K562 (cell line): ENCODE results near the gene PHTF2. TPM values are rescaled to one million over a fixed set of nuclear protein-coding genes. Genes with fewer than 3 reads are reported as not detected.

Experiments
- BMI1 ChIP-seq: fragments of 150-350 bp; IDR thresholded peaks from 2 replicates; pipeline ENCODE4 v1.6.1; 2014; ENCODE audit warnings: low read length
- CBFA2T3 ChIP-seq: fragments of 450-650 bp; IDR thresholded peaks from 2 replicates; pipeline ENCODE4 v1.6.1; 2017
- CEBPB ChIP-seq: fragments of 450-650 bp; IDR thresholded peaks from 2 replicates; pipeline ENCODE4 v1.6.1; 2016; ENCODE audit warnings: missing genetic modification characterization, missing compliant biosample characterization
- DPF2 ChIP-seq: fragments of 450-650 bp; IDR thresholded peaks from 2 replicates; pipeline ENCODE4 v1.6.1; 2016
- FOSL1 ChIP-seq: fragments of 200-800 bp; sonication (Bioruptor generic); conservative IDR thresholded peaks from 2 replicates; pipeline ENCODE4 v1.6.1; 2016; ENCODE audit warnings: missing genetic modification characterization, missing compliant biosample characterization
- HMG20A ChIP-seq: fragments of 450-650 bp; formaldehyde crosslinking; conservative IDR thresholded peaks from 2 replicates; pipeline ENCODE4 v1.4.0; 2020; ENCODE audit warnings: mild to moderate bottlenecking, mixed read lengths
- JUN ChIP-seq, 2 experiments: sonication (generic) in 1 of 2; formaldehyde crosslinking in 1 of 2; IDR thresholded peaks; 2 replicates each; pipeline versions ENCODE4 v1.6.1 to v1.8.0; 2012 to 2022; ENCODE audit warnings: borderline replicate concordance in 2 of 2, mild to moderate bottlenecking in 2 of 2, improper control_type of control experiment in 1 of 2, low read depth in 1 of 2, low read length in 1 of 2, missing genetic modification reagents in 1 of 2
- KDM1A ChIP-seq, 2 experiments: fragments of 450-650 bp; IDR thresholded peaks; 2 replicates each; pipeline ENCODE4 v1.6.1; 2016; ENCODE audit warnings: mild to moderate bottlenecking in 2 of 2
- MBD2 ChIP-seq: sonication (generic); IDR thresholded peaks from 2 replicates; pipeline ENCODE4 v1.6.1; 2016; ENCODE audit warnings: low read depth, borderline replicate concordance
- NBN ChIP-seq: fragments of 450-650 bp; IDR thresholded peaks from 2 replicates; pipeline ENCODE4 v1.6.1; 2016; ENCODE audit warnings: low read depth, mild to moderate bottlenecking
- NFE2L1 ChIP-seq: fragments of 450-650 bp; IDR thresholded peaks from 2 replicates; pipeline ENCODE4 v1.6.1; 2016; ENCODE audit warnings: missing genetic modification characterization, low read depth, mild to moderate bottlenecking, missing compliant biosample characterization, moderate library complexity, borderline replicate concordance
- PML ChIP-seq: IDR thresholded peaks from 2 replicates; pipeline ENCODE4 v1.6.1; 2012; ENCODE audit warnings: low read length, inconsistent platforms
- RBFOX2 ChIP-seq: fragments of 200-400 bp; formaldehyde crosslinking; IDR thresholded peaks from 2 replicates; pipeline ENCODE4 v1.6.1; 2017; ENCODE audit warnings: low read depth, mild to moderate bottlenecking, low read length, moderate library complexity
- SMAD1 ChIP-seq: fragments of 150-350 bp; IDR thresholded peaks from 2 replicates; pipeline ENCODE4 v1.6.1; 2014; ENCODE audit warnings: low read length, low read depth; ENCODE audit not compliant: partially characterized antibody
- SMARCA4 ChIP-seq: fragments of 450-650 bp; IDR thresholded peaks from 2 replicates; pipeline ENCODE4 v1.6.1; 2016
- SMARCE1 ChIP-seq: fragments of 450-650 bp; IDR thresholded peaks from 2 replicates; pipeline ENCODE4 v1.7.1; 2016; ENCODE audit warnings: mild to moderate bottlenecking
- SPI1 ChIP-seq: IDR thresholded peaks from 2 replicates; pipeline ENCODE4 v1.6.1; 2011; ENCODE audit warnings: low read depth, low read length, control low read depth, borderline replicate concordance
- TEAD4 ChIP-seq, 2 experiments: sonication (generic) in 1 of 2; formaldehyde crosslinking in 1 of 2; IDR thresholded peaks; 2 replicates each; pipeline versions ENCODE4 v1.6.1 to v1.8.0; 2012 to 2022; ENCODE audit warnings: borderline replicate concordance in 1 of 2, inconsistent platforms in 1 of 2, low read length in 1 of 2, mild to moderate bottlenecking in 1 of 2, missing genetic modification reagents in 1 of 2
- TRIM24 ChIP-seq, 2 experiments: fragments of 450-650 bp; IDR thresholded peaks; 2 replicates each; pipeline ENCODE4 v1.6.1; 2016
- ZNF12 ChIP-seq: sonication (generic); formaldehyde crosslinking; IDR thresholded peaks from 2 replicates; pipeline ENCODE4 v1.4.0; 2020; ENCODE audit warnings: mild to moderate bottlenecking, missing genetic modification reagents
- ZNF24 ChIP-seq: fragments of 450-650 bp; IDR thresholded peaks from 2 replicates; pipeline ENCODE4 v1.6.1; 2016
- ZNF384 ChIP-seq: IDR thresholded peaks from 2 replicates; pipeline ENCODE4 v1.6.1; 2012; ENCODE audit warnings: low read depth, low read length, improper control_type of control experiment
- polyA plus RNA-seq, 8 experiments: library from polyadenylated mRNA; depleted of rRNA in 4 of 8; stranded (reverse) in 5 of 8; unstranded in 3 of 8; fragments of >200 nt; fragmentation: Nextera tagmentation in 2 of 8; fragmentation: Illumina TruSeq in 1 of 8; extraction: Ambion mirVana in 2 of 8; extraction: Trizol in 1 of 8; gene quantifications; 2 replicates each; pipeline versions ENCODE4 v1.2.1 to v1.2.3, GENCODE V29; 2011 to 2014; ENCODE audit warnings: inconsistent platforms in 1 of 8, missing spikeins in 1 of 8
- total RNA-seq, 7 experiments: library from RNA; depleted of rRNA in 6 of 7; stranded (reverse); fragments of >200 nt in 6 of 7; fragmentation: Illumina TruSeq in 2 of 7; extraction: Trizol in 2 of 7; gene quantifications; 2 replicates each; pipeline versions ENCODE4 v1.2.1 to v1.2.3, GENCODE V29; 2011 to 2021; ENCODE audit warnings: low replicate concordance in 1 of 7
- TF ChIP-seq, protein P1 (sequence below): sonication (generic); IDR thresholded peaks from 2 replicates; pipeline ENCODE4 v1.6.1; 2016
- TF ChIP-seq, protein P2 (sequence below): sonication (generic); formaldehyde crosslinking; IDR thresholded peaks from 2 replicates; pipeline ENCODE4 v1.8.1; 2023; ENCODE audit warnings: mild to moderate bottlenecking, missing genetic modification reagents, moderate library complexity
- TF ChIP-seq, protein P3 (sequence below): sonication (generic); formaldehyde crosslinking; IDR thresholded peaks from 2 replicates; pipeline ENCODE4 v1.5.0; 2020; ENCODE audit warnings: missing genetic modification reagents
- TF ChIP-seq, protein P4 (sequence below): sonication (generic); formaldehyde crosslinking; IDR thresholded peaks from 2 replicates; pipeline ENCODE4 v1.8.0; 2022; ENCODE audit warnings: mild to moderate bottlenecking, missing genetic modification reagents
- TF ChIP-seq, protein P5 (sequence below), 2 experiments: fragments of 450-650 bp in 1 of 2; sonication (generic) in 1 of 2; formaldehyde crosslinking in 1 of 2; IDR thresholded peaks in 1 of 2; conservative IDR thresholded peaks in 1 of 2; 2 replicates each; pipeline versions ENCODE4 v1.6.1 to v1.8.1; 2016 to 2023; ENCODE audit warnings: mild to moderate bottlenecking in 2 of 2, moderate library complexity in 2 of 2, inconsistent platforms in 1 of 2, missing genetic modification reagents in 1 of 2

The PHTF2 gene
- total and polyA plus RNA-seq, 9 of the 15 experiments (the other 6 are each of a cell fraction or from before 2014, with no cell fraction given): 17.9 to 43.6 (median 25.4) TPM

DNA sequence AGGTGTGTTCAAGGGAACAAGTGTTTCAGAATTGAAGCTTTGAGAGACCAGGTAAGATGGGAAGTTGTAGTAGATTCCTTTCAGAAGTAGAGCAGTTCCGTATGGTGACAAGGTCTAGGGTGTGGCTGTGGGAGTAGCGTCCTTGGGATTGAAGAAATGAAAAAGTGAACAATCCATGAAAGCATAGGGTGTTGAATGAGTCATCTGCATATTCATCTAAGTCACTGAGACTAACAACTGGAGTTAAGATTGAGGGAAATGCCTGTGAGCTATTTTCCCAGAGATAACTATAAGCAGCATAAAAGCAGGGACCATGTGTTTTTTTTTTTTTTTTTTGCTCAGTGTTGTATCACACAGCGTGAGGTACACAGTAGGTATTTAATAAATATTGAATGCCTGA is 134.8 kb downstream of the PHTF2 start (continued):
- TF ChIP-seq, protein P1, sequence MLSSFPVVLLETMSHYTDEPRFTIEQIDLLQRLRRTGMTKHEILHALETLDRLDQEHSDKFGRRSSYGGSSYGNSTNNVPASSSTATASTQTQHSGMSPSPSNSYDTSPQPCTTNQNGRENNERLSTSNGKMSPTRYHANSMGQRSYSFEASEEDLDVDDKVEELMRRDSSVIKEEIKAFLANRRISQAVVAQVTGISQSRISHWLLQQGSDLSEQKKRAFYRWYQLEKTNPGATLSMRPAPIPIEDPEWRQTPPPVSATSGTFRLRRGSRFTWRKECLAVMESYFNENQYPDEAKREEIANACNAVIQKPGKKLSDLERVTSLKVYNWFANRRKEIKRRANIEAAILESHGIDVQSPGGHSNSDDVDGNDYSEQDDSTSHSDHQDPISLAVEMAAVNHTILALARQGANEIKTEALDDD: peak; percentile 90
- TF ChIP-seq ZNF24 (peak; percentile 66; the same call in 1 of the 2 replicates), FOSL1 (tag) (peak; percentile 89), MBD2 (no peak), SMARCA4 (peak; percentile 42; the same call in 1 of the 2 replicates), HMG20A (no peak), CEBPB (tag) (no peak), TEAD4 (IDR thresholded peaks at IDR 0.05; ENCODE audit: low read length) (peak; percentile 23; the same call in 1 of the 2 replicates), TEAD4 (CRISPR knock-in tag; IDR thresholded peaks at IDR 0.05; ENCODE audit: borderline replicate concordance) (no peak), RBFOX2 (no peak), NBN (no peak), TRIM24 (IDR thresholded peaks at IDR 0.05) (0 out of 4 replicates have a peak, but pooled peaks of 1 of the 2 experiments have one; percentile 16), ZNF384 (peak; percentile 65), JUN (IDR thresholded peaks at IDR 0.05; ENCODE audit: borderline replicate concordance, low read depth, low read length) (peak; percentile 84; the same call in 1 of the 2 replicates), JUN (CRISPR knock-in tag; IDR thresholded peaks at IDR 0.05; ENCODE audit: borderline replicate concordance) (no peak), SPI1 (no peak), CBFA2T3 (peak; percentile 64), NFE2L1 (no peak), PML (no peak), DPF2 (peak; percentile 72), BMI1 (no peak), ZNF12 (CRISPR knock-in tag) (no peak), SMARCE1 (peak; percentile 66), SMAD1 (no peak), KDM1A (IDR thresholded peaks at IDR 0.05) (peak in 1 of 2 experiments; percentile 21; a peak in 1 of 4 replicates)
- TF ChIP-seq, protein P2, sequence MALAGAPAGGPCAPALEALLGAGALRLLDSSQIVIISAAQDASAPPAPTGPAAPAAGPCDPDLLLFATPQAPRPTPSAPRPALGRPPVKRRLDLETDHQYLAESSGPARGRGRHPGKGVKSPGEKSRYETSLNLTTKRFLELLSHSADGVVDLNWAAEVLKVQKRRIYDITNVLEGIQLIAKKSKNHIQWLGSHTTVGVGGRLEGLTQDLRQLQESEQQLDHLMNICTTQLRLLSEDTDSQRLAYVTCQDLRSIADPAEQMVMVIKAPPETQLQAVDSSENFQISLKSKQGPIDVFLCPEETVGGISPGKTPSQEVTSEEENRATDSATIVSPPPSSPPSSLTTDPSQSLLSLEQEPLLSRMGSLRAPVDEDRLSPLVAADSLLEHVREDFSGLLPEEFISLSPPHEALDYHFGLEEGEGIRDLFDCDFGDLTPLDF: no peak
- TF ChIP-seq, protein P3, sequence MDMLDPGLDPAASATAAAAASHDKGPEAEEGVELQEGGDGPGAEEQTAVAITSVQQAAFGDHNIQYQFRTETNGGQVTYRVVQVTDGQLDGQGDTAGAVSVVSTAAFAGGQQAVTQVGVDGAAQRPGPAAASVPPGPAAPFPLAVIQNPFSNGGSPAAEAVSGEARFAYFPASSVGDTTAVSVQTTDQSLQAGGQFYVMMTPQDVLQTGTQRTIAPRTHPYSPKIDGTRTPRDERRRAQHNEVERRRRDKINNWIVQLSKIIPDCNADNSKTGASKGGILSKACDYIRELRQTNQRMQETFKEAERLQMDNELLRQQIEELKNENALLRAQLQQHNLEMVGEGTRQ (CRISPR knock-in tag): no peak
- TF ChIP-seq, protein P4, sequence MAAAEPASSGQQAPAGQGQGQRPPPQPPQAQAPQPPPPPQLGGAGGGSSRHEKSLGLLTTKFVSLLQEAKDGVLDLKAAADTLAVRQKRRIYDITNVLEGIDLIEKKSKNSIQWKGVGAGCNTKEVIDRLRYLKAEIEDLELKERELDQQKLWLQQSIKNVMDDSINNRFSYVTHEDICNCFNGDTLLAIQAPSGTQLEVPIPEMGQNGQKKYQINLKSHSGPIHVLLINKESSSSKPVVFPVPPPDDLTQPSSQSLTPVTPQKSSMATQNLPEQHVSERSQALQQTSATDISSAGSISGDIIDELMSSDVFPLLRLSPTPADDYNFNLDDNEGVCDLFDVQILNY: no peak
- TF ChIP-seq, protein P5, sequence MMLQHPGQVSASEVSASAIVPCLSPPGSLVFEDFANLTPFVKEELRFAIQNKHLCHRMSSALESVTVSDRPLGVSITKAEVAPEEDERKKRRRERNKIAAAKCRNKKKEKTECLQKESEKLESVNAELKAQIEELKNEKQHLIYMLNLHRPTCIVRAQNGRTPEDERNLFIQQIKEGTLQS (IDR thresholded peaks at IDR 0.05): peak; percentile 90
- TF ChIP-seq, protein P5 (CRISPR knock-in tag; conservative IDR thresholded peaks at IDR 0.05): no peak
